ENCODE results near the gene ARMC2. TPM values are rescaled to one million over a fixed set of nuclear protein-coding genes. Genes with fewer than 3 reads are reported as not detected.

The ARMC2 gene
- polyA plus RNA-seq, 1 of the 3 experiments (the other 2 are of a cell fraction), result 2.4 TPM

DNA sequence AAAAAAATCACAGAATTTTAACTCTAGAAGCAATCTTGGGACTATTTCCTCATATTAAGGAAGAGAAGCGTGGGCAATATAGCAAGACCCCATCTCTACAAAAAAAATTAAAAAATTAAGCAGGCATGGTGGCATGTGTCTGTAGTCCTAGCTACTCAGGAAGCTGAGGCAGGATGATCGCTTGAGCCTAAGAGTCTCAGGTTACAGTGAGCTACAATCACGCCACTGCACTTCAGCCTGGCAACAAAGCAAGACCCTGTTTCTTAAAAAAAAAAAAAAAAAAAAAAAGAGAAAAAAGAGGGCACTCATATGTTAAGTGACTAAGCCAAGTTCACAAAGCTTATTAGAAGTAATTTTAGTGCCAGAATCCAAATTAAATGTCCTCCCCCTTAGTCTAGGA is 145.7 kb downstream of the ARMC2 start:
- CTCF ChIA-PET, result interaction anchor here (0.8 kb wide), 1 partner anchor 13 kb away, joined by 3 read pairs; no protein-coding TSS in a partner anchor
- H3K27ac ChIP-seq (ENCODE audit: low read depth in 2 of 2, low read length in 1 of 2), result no peak overlapping the region
- no peak overlapping the region for H3K4me3 ChIP-seq (ENCODE audit: low read depth in 2 of 2, low read length in 1 of 2)
- no peaks in the 10 kb centered on the region for H3K9me2 ChIP-seq
- H3F3A ChIP-seq (replicated peaks; ENCODE audit: insufficient read depth), result no peaks in the 10 kb centered on the region
- H3K27me3 ChIP-seq (ENCODE audit: insufficient read depth), result no peaks in the 10 kb centered on the region
- H3K9me3 ChIP-seq, result no peaks in the 10 kb centered on the region
- TF ChIP-seq, protein P1, sequence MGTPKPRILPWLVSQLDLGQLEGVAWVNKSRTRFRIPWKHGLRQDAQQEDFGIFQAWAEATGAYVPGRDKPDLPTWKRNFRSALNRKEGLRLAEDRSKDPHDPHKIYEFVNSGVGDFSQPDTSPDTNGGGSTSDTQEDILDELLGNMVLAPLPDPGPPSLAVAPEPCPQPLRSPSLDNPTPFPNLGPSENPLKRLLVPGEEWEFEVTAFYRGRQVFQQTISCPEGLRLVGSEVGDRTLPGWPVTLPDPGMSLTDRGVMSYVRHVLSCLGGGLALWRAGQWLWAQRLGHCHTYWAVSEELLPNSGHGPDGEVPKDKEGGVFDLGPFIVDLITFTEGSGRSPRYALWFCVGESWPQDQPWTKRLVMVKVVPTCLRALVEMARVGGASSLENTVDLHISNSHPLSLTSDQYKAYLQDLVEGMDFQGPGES (IDR thresholded peaks at IDR 0.05; ENCODE audit: low read depth, low read length), result no peak
- TF ChIP-seq, protein P2, sequence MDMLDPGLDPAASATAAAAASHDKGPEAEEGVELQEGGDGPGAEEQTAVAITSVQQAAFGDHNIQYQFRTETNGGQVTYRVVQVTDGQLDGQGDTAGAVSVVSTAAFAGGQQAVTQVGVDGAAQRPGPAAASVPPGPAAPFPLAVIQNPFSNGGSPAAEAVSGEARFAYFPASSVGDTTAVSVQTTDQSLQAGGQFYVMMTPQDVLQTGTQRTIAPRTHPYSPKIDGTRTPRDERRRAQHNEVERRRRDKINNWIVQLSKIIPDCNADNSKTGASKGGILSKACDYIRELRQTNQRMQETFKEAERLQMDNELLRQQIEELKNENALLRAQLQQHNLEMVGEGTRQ (IDR thresholded peaks at IDR 0.05; ENCODE audit: borderline replicate concordance, low read depth, low read length), result no peak
- TF ChIP-seq NFIC (IDR thresholded peaks at IDR 0.05; ENCODE audit: borderline replicate concordance), result no peak
- TF ChIP-seq, protein P3, sequence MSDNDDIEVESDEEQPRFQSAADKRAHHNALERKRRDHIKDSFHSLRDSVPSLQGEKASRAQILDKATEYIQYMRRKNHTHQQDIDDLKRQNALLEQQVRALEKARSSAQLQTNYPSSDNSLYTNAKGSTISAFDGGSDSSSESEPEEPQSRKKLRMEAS (IDR thresholded peaks at IDR 0.05; ENCODE audit: low read depth), result no peak
- TF ChIP-seq, protein P4, sequence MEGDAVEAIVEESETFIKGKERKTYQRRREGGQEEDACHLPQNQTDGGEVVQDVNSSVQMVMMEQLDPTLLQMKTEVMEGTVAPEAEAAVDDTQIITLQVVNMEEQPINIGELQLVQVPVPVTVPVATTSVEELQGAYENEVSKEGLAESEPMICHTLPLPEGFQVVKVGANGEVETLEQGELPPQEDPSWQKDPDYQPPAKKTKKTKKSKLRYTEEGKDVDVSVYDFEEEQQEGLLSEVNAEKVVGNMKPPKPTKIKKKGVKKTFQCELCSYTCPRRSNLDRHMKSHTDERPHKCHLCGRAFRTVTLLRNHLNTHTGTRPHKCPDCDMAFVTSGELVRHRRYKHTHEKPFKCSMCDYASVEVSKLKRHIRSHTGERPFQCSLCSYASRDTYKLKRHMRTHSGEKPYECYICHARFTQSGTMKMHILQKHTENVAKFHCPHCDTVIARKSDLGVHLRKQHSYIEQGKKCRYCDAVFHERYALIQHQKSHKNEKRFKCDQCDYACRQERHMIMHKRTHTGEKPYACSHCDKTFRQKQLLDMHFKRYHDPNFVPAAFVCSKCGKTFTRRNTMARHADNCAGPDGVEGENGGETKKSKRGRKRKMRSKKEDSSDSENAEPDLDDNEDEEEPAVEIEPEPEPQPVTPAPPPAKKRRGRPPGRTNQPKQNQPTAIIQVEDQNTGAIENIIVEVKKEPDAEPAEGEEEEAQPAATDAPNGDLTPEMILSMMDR (IDR thresholded peaks at IDR 0.05), result no peak
- TF ChIP-seq TCF12 (IDR thresholded peaks at IDR 0.05), result no peak
- TF ChIP-seq CHD2 (IDR thresholded peaks at IDR 0.05; ENCODE audit: low read length, partially characterized antibody), result no peak
- no peak for TF ChIP-seq RFX5 (IDR thresholded peaks at IDR 0.05; ENCODE audit: low read length)
- no peak for TF ChIP-seq YY1 (IDR thresholded peaks at IDR 0.05; ENCODE audit: low read depth)
- no peak for TF ChIP-seq FOXM1 (IDR thresholded peaks at IDR 0.05; ENCODE audit: low read depth)
- TF ChIP-seq SMC3 (IDR thresholded peaks at IDR 0.05; ENCODE audit: low read depth, low read length), result no peak
- DNase-seq, result no peak
- H3K79me2 ChIP-seq (ENCODE audit: insufficient read depth), result no peaks in the 10 kb centered on the region
- 93% methylated on average over 3 of the region's 3 CpGs for WGBS (ENCODE audit: low lambda C conversion rate)
- peaks cover 68 to 80% of the 10 kb centered on the region in 2 experiments for H3K36me3 ChIP-seq (replicated peaks in 1 of 2; ENCODE audit: control insufficient read depth in 1 of 2, insufficient read depth in 2 of 2, low read length in 1 of 2)
- no peaks in the 10 kb centered on the region for H4K20me1 ChIP-seq (ENCODE audit: insufficient read depth)
- H3K4me2 ChIP-seq, result no peak overlapping the region
- no peak overlapping the region for H3K9ac ChIP-seq
- H3K4me1 ChIP-seq (ENCODE audit: control insufficient read depth in 1 of 2, insufficient read depth in 2 of 2, low read depth in 1 of 2, low read length in 1 of 2), result no peaks in the 10 kb centered on the region
- H2AFZ ChIP-seq (ENCODE audit: low read depth), result no peak overlapping the region
- POLR2A ChIA-PET, result no interaction called here

DNA sequence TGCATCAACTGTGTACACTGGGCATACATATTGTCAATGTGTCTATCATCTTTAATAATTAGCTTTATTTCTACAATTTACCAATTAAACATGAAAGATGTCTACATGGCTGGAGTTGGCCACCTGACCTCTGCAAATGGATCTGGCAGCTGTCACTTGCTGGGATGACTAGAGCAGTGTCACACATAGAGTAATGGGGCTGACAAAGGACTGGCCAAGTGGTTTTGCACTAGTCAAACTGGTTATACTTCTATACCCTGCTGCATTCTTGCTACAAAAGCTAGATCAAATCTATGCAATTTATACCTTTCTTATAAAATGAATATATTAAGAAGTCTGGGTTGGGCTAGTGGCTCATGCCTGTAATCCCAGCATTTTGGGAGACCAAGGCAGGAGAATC is 147.1 kb downstream of the ARMC2 start:
- no peak overlapping the region for H3K4me2 ChIP-seq

More for the DNA sequence above, 147.1 kb downstream of the ARMC2 start:
- no peak for DNase-seq
- no peaks in the 10 kb centered on the region for H3F3A ChIP-seq (replicated peaks; ENCODE audit: insufficient read depth)
- no peaks in the 10 kb centered on the region for H3K9me3 ChIP-seq
- ChIA-PET POLR2A (no interaction called here), CTCF (no interaction called here)
- no peaks in the 10 kb centered on the region for H3K4me1 ChIP-seq (ENCODE audit: control insufficient read depth in 1 of 2, insufficient read depth in 2 of 2, low read depth in 1 of 2, low read length in 1 of 2)
- H3K27me3 ChIP-seq (ENCODE audit: insufficient read depth), result no peaks in the 10 kb centered on the region
- H3K4me3 ChIP-seq (ENCODE audit: low read depth in 2 of 2, low read length in 1 of 2), result no peak overlapping the region
- no peak overlapping the region for H3K9ac ChIP-seq
- H3K9me2 ChIP-seq, result no peaks in the 10 kb centered on the region
- no peak for TF ChIP-seq NFIC (IDR thresholded peaks at IDR 0.05; ENCODE audit: borderline replicate concordance)
- TF ChIP-seq, protein P3 (IDR thresholded peaks at IDR 0.05; ENCODE audit: low read depth), result no peak
- TF ChIP-seq, protein P4 (IDR thresholded peaks at IDR 0.05), result no peak
- no peak for TF ChIP-seq CHD2 (IDR thresholded peaks at IDR 0.05; ENCODE audit: low read length, partially characterized antibody)
- TF ChIP-seq RFX5 (IDR thresholded peaks at IDR 0.05; ENCODE audit: low read length), result no peak
- no peak for TF ChIP-seq YY1 (IDR thresholded peaks at IDR 0.05; ENCODE audit: low read depth)
- no peaks in the 10 kb centered on the region for H3K79me2 ChIP-seq (ENCODE audit: insufficient read depth)
- peaks cover 74 to 85% of the 10 kb centered on the region in 2 experiments for H3K36me3 ChIP-seq (replicated peaks in 1 of 2; ENCODE audit: control insufficient read depth in 1 of 2, insufficient read depth in 2 of 2, low read length in 1 of 2)
- no peak overlapping the region for H3K27ac ChIP-seq (ENCODE audit: low read depth in 2 of 2, low read length in 1 of 2)
- H2AFZ ChIP-seq (ENCODE audit: low read depth), result no peak overlapping the region
- H4K20me1 ChIP-seq (ENCODE audit: insufficient read depth), result no peaks in the 10 kb centered on the region
